OCI-LY3 (cell line): ENCODE results near the gene DYNC1I2.

ENCODE experiments used
- EZH2phosphoT487 ChIP-seq: fragments of 200-600 bp; shearing (Covaris generic); IDR thresholded peaks from 2 replicates; pipeline ENCODE4 v1.6.1; 2018; ENCODE audit warnings: antibody characterized with exemption, mixed run types, low read depth
- TF ChIP-seq, protein P1 (sequence below): fragments of 200-600, 300-600 bp; sonication (generic); IDR thresholded peaks from 2 replicates; pipeline ENCODE4 v1.5.1; 2014; ENCODE audit warnings: antibody characterized with exemption, low read length, low read depth

DNA sequence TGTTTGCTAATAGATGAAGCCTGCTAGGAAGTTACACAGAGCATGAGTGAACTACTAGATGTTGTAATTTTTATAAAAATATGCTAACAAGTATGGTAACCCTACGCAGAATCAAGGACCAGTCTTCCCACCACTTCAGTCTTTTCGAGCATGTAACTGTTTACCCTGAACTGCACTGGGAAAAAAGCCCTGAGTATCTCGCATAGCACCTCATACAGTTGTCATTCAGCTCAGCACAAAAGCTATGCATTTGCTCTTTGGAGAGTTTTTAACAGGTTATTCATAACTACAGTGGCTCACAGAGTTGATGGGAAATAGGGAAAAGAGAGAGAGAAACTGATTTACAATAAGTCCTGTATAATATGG lies 42.7 kb downstream of the DYNC1I2 start:
- TF ChIP-seq, protein P1, sequence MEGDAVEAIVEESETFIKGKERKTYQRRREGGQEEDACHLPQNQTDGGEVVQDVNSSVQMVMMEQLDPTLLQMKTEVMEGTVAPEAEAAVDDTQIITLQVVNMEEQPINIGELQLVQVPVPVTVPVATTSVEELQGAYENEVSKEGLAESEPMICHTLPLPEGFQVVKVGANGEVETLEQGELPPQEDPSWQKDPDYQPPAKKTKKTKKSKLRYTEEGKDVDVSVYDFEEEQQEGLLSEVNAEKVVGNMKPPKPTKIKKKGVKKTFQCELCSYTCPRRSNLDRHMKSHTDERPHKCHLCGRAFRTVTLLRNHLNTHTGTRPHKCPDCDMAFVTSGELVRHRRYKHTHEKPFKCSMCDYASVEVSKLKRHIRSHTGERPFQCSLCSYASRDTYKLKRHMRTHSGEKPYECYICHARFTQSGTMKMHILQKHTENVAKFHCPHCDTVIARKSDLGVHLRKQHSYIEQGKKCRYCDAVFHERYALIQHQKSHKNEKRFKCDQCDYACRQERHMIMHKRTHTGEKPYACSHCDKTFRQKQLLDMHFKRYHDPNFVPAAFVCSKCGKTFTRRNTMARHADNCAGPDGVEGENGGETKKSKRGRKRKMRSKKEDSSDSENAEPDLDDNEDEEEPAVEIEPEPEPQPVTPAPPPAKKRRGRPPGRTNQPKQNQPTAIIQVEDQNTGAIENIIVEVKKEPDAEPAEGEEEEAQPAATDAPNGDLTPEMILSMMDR: no peak
- no peak for TF ChIP-seq EZH2phosphoT487
